Liver (tissue), 9 donors: ENCODE data around the gene MS4A8. TPM values are rescaled to one million over a fixed set of nuclear protein-coding genes. Genes with fewer than 3 reads are reported as not detected.

Source experiments
- DNase-seq: peaks from one replicate; pipeline ENCODE4 v3.0.0-alpha.2; 2017; ENCODE audit warnings: low spot score
- H3K27ac ChIP-seq, 2 donors: one replicate each; pipeline ENCODE4 v1.7.0; 2013; ENCODE audit warnings: inconsistent platforms in 2 of 2, low read length in 2 of 2, control low read depth in 1 of 2, low read depth in 1 of 2, mild to moderate bottlenecking in 1 of 2
- H3K27me3 ChIP-seq, 4 donors: one replicate each; pipeline versions ENCODE4 v1.6.1 to v1.7.0; 2013; ENCODE audit warnings: low read length in 3 of 4, inconsistent platforms in 1 of 4, mild to moderate bottlenecking in 1 of 4, moderate library complexity in 1 of 4; ENCODE audit not compliant: control insufficient read depth in 4 of 4, insufficient read depth in 4 of 4
- H3K36me3 ChIP-seq, 4 donors: one replicate each; pipeline versions ENCODE4 v1.6.1 to v1.7.0; 2013; ENCODE audit warnings: low read length in 3 of 4, mild to moderate bottlenecking in 3 of 4, low read depth in 1 of 4, moderate library complexity in 1 of 4; ENCODE audit not compliant: control insufficient read depth in 4 of 4, insufficient read depth in 3 of 4
- H3K4me1 ChIP-seq, 4 donors: one replicate each; pipeline versions ENCODE4 v1.6.1 to v1.7.0; 2013; ENCODE audit warnings: low read length in 3 of 4, mild to moderate bottlenecking in 3 of 4, moderate library complexity in 1 of 4; ENCODE audit not compliant: control insufficient read depth in 4 of 4, insufficient read depth in 4 of 4
- H3K4me3 ChIP-seq, 3 donors: one replicate each; pipeline versions ENCODE4 v1.6.1 to v1.7.0; 2013; ENCODE audit warnings: low read length in 3 of 3, control low read depth in 1 of 3, low read depth in 1 of 3, mild to moderate bottlenecking in 1 of 3
- H3K9ac ChIP-seq, 2 donors: one replicate each; pipeline ENCODE4 v1.7.0; 2013; ENCODE audit warnings: low read length in 2 of 2, mild to moderate bottlenecking in 2 of 2, moderate library complexity in 2 of 2, control low read depth in 1 of 2, low read depth in 1 of 2
- H3K9me3 ChIP-seq, 4 donors: one replicate each; pipeline versions ENCODE4 v1.6.1 to v1.7.0; 2013; ENCODE audit warnings: low read length in 3 of 4; ENCODE audit not compliant: control insufficient read depth in 4 of 4
- ATF3 ChIP-seq: IDR thresholded peaks from 2 replicates; pipeline ENCODE4 v1.6.1; 2016; ENCODE audit warnings: antibody characterized with exemption
- CTCF ChIP-seq: fragments of 150-350 bp; IDR thresholded peaks from 2 replicates; pipeline ENCODE4 v1.5.1; 2017; ENCODE audit warnings: improper control_type of control experiment, low read depth, low read length; ENCODE audit not compliant: missing input control
- EGR1 ChIP-seq, 2 donors: IDR thresholded peaks; 2 replicates each; pipeline ENCODE4 v1.6.1; 2016 to 2018; ENCODE audit warnings: antibody characterized with exemption in 2 of 2, low read depth in 2 of 2
- FOXA2 ChIP-seq: IDR thresholded peaks from 2 replicates; pipeline ENCODE4 v1.6.1; 2016; ENCODE audit warnings: antibody characterized with exemption
- HNF4A ChIP-seq, 2 donors: conservative IDR thresholded peaks; 2 replicates each; pipeline ENCODE4 v1.6.1; 2016; ENCODE audit warnings: antibody characterized with exemption in 2 of 2, mild to moderate bottlenecking in 2 of 2
- HNF4G ChIP-seq: IDR thresholded peaks from 2 replicates; pipeline ENCODE4 v1.6.1; 2016; ENCODE audit warnings: antibody characterized with exemption
- JUND ChIP-seq, 2 donors: IDR thresholded peaks; 2 replicates each; pipeline ENCODE4 v1.6.1; 2016; ENCODE audit warnings: antibody characterized with exemption in 2 of 2
- MAX ChIP-seq: IDR thresholded peaks from 2 replicates; pipeline ENCODE4 v1.6.1; 2016; ENCODE audit warnings: antibody characterized with exemption
- NR2F2 ChIP-seq: IDR thresholded peaks from 2 replicates; pipeline ENCODE4 v1.6.1; 2016; ENCODE audit warnings: antibody characterized with exemption
- RAD21 ChIP-seq, 2 donors: IDR thresholded peaks; 2 replicates each; pipeline ENCODE4 v1.6.1; 2016; ENCODE audit warnings: antibody characterized with exemption in 2 of 2, mild to moderate bottlenecking in 2 of 2
- REST ChIP-seq: IDR thresholded peaks from 2 replicates; pipeline ENCODE4 v1.6.1; 2016; ENCODE audit warnings: antibody characterized with exemption, mild to moderate bottlenecking
- RXRA ChIP-seq, 2 donors: IDR thresholded peaks; 2 replicates each; pipeline ENCODE4 v1.6.1; 2017 to 2018; ENCODE audit warnings: antibody characterized with exemption in 2 of 2, mild to moderate bottlenecking in 1 of 2
- SP1 ChIP-seq: IDR thresholded peaks from 2 replicates; pipeline ENCODE4 v1.6.1; 2018; ENCODE audit warnings: antibody characterized with exemption, mild to moderate bottlenecking
- YY1 ChIP-seq: IDR thresholded peaks from 2 replicates; pipeline ENCODE4 v1.6.1; 2016; ENCODE audit warnings: antibody characterized with exemption, mild to moderate bottlenecking
- WGBS: extraction: QIAGEN DNeasy Blood & Tissue Kit; methylation state at CpG from one replicate; pipeline ENCODE4 v1.1.7; 2013; 5-methylcytosine and 5-hydroxymethylcytosine counted together
- polyA plus RNA-seq, 2 donors: library from polyadenylated mRNA; stranded (reverse) in 1 of 2; unstranded in 1 of 2; fragments of 200-250 nt in 1 of 2; fragments of >200 nt in 1 of 2; fragmentation: Nextera tagmentation in 1 of 2; extraction: Ambion mirVana in 1 of 2; gene quantifications; one replicate each; pipeline versions ENCODE4 v1.2.1 to v1.2.3, GENCODE V29; 2013 to 2015
- total RNA-seq, 2 donors: library from RNA; depleted of rRNA; stranded (reverse); fragments of >200 nt; gene quantifications; one replicate each; pipeline ENCODE4 v1.2.3, GENCODE V29; 2014
- donor health status: healthy.
- donor health status: healthy.
- donor health status: healthy.
- donor health status: healthy.
- donor health status: healthy.

Gene MS4A8
- total and polyA plus RNA-seq, 4 donors, result 0.08 TPM; not detected in 3

- DNase-seq, result no peak
- no peak overlapping the region for H3K27ac ChIP-seq
These were observed 2.0 kb downstream of the MS4A8 start for GRCh38 chr11:60701469-60701818.

GRCh38 chr11:60703374-60703773 lies 4.0 kb downstream of the MS4A8 start:
- Histone ChIP-seq H3K9ac (no peak overlapping the region), H3K9me3 (no peaks in the 10 kb centered on the region), H3K27me3 (peaks cover 0 to 3% (median 0%) of the 10 kb centered on the region in 4 donors), H3K36me3 (no peaks in the 10 kb centered on the region), H3K4me1 (peaks cover 0 to 10% (median 5%) of the 10 kb centered on the region in 4 donors), H3K4me3 (no peak overlapping the region), H3K27ac (no peak overlapping the region)
- WGBS, result 89% methylated on average over 12 of the region's 12 CpGs
- no peak for DNase-seq
- TF ChIP-seq MAX (no peak), NR2F2 (no peak), HNF4A (conservative IDR thresholded peaks at IDR 0.05) (no peak), EGR1 (IDR thresholded peaks at IDR 0.05; ENCODE audit: low read depth in 2 of 2) (no peak), RXRA (IDR thresholded peaks at IDR 0.05) (no peak), FOXA2 (no peak)

More at GRCh38 chr11:60701469-60701818, 2.0 kb downstream of the MS4A8 start:
- H3K9me3 ChIP-seq, result no peaks in the 10 kb centered on the region
- H3K4me1 ChIP-seq, result peaks cover 0 to 10% (median 5%) of the 10 kb centered on the region in 4 donors
- H3K4me3 ChIP-seq, result no peak overlapping the region
- H3K36me3 ChIP-seq, result no peaks in the 10 kb centered on the region
- 64% methylated on average over 4 of the region's 4 CpGs for WGBS
- H3K9ac ChIP-seq, result no peak overlapping the region
- H3K27me3 ChIP-seq, result peaks cover 0 to 4% (median 0%) of the 10 kb centered on the region in 4 donors
- TF ChIP-seq RXRA (IDR thresholded peaks at IDR 0.05), result no peak
- TF ChIP-seq ATF3, result no peak

GRCh38 chr11:60705895-60706294 lies 6.5 kb downstream of the MS4A8 start:
- H3K9me3 ChIP-seq, result no peaks in the 10 kb centered on the region
- no peak for DNase-seq
- TF ChIP-seq RAD21 (IDR thresholded peaks at IDR 0.05), result no peak
- no peak for TF ChIP-seq JUND (IDR thresholded peaks at IDR 0.05)
- TF ChIP-seq CTCF, result no peak
- TF ChIP-seq REST, result no peak
- TF ChIP-seq RXRA (IDR thresholded peaks at IDR 0.05), result no peak
- no peak for TF ChIP-seq SP1
- TF ChIP-seq EGR1 (IDR thresholded peaks at IDR 0.05; ENCODE audit: low read depth in 2 of 2), result no peak
- no peak for TF ChIP-seq YY1
- TF ChIP-seq NR2F2, result no peak
- no peak for TF ChIP-seq ATF3
- TF ChIP-seq HNF4G, result no peak
- no peak for TF ChIP-seq MAX
- H3K4me3 ChIP-seq, result no peak overlapping the region
- no peaks in the 10 kb centered on the region for H3K36me3 ChIP-seq
- no peaks in the 10 kb centered on the region for H3K4me1 ChIP-seq
- 87% methylated on average over 5 of the region's 5 CpGs for WGBS
- no peak overlapping the region for H3K27ac ChIP-seq
- no peak overlapping the region for H3K9ac ChIP-seq
- H3K27me3 ChIP-seq, result peaks cover 0 to 3% (median 0%) of the 10 kb centered on the region in 4 donors
